ENCODE results near the gene GIPR. TPM values are rescaled to one million over a fixed set of nuclear protein-coding genes. Genes with fewer than 3 reads are reported as not detected.
A peak's percentile ranks its signal among the peaks of the same experiment; 100 is the strongest.

The GIPR gene
- total RNA-seq, 4 donors from 2014 or later, result 0.98 to 2.4 TPM; not detected in 2

- Histone ChIP-seq H3K4me3 (no peak overlapping the region), H3K27ac (no peak overlapping the region), H3K9me3 (no peaks in the 10 kb centered on the region), H3K4me1 (no peaks in the 10 kb centered on the region), H3K36me3 (no peaks in the 10 kb centered on the region), H3K27me3 (peaks cover 0 to 65% of the 10 kb centered on the region in 2 donors)
- TF ChIP-seq POLR2A (IDR thresholded peaks at IDR 0.05) (no peak), EP300 (IDR thresholded peaks at IDR 0.05) (no peak), CTCF (IDR thresholded peaks at IDR 0.05) (no peak)
- WGBS, 2 donors, result 27 to 38% methylated on average over 8 of the region's 8 CpGs
- no peak for DNase-seq (ENCODE audit: low spot score in 2 of 2)
Measured at GRCh38 chr19:45660636-45661035, 7.4 kb upstream of the GIPR start.

- TF ChIP-seq EP300 (IDR thresholded peaks at IDR 0.05) (no peak), CTCF (IDR thresholded peaks at IDR 0.05) (no peak), POLR2A (IDR thresholded peaks at IDR 0.05) (no peak)
- Histone ChIP-seq H3K4me3 (no peak overlapping the region), H3K4me1 (peaks cover 0 to 13% (median 8%) of the 10 kb centered on the region in 4 donors), H3K36me3 (no peaks in the 10 kb centered on the region), H3K9me3 (no peaks in the 10 kb centered on the region), H3K27ac (no peak overlapping the region), H3K27me3 (peaks cover 0 to 86% of the 10 kb centered on the region in 2 donors)
- DNase-seq (ENCODE audit: low spot score in 2 of 2), result no peak
- 94 to 100% methylated on average over 1 of the region's 1 CpG for WGBS, 2 donors
Measured at GRCh38 chr19:45663800-45664199, 4.2 kb upstream of the GIPR start.

- H3K27me3 ChIP-seq, result peaks cover under 1 to 87% of the 10 kb centered on the region in 2 donors
Measured at GRCh38 chr19:45664575-45664974, 3.4 kb upstream of the GIPR start.

GRCh38 chr19:45668342-45668871 is 386 bp downstream of the GIPR start:
- no peak for TF ChIP-seq CTCF (IDR thresholded peaks at IDR 0.05)
- TF ChIP-seq EP300 (IDR thresholded peaks at IDR 0.05), result no peak
- TF ChIP-seq POLR2A (IDR thresholded peaks at IDR 0.05), result no peak
- peaks cover 0 to 35% (median 16%) of the 10 kb centered on the region in 4 donors for H3K4me1 ChIP-seq
- H3K27ac ChIP-seq, result no peak overlapping the region
- 2 to 3% methylated on average over 19 of the region's 19 CpGs for WGBS, 2 donors
- no peak for DNase-seq (ENCODE audit: low spot score in 2 of 2)
- H3K4me3 ChIP-seq, result peak overlapping the region in 2 of 4 donors; percentile 20 to 24
- H3K36me3 ChIP-seq, result no peaks in the 10 kb centered on the region
- peaks cover 8 to 98% of the 10 kb centered on the region in 2 donors for H3K27me3 ChIP-seq
- H3K9me3 ChIP-seq, result no peaks in the 10 kb centered on the region

More at GRCh38 chr19:45664575-45664974, 3.4 kb upstream of the GIPR start:
- WGBS, 2 donors, result 74% methylated on average over 7 of the region's 7 CpGs
- Histone ChIP-seq H3K9me3 (no peaks in the 10 kb centered on the region), H3K36me3 (no peaks in the 10 kb centered on the region), H3K27ac (no peak overlapping the region), H3K4me1 (peaks cover 0 to 20% (median 15%) of the 10 kb centered on the region in 4 donors), H3K4me3 (no peak overlapping the region)
- TF ChIP-seq POLR2A (IDR thresholded peaks at IDR 0.05), result no peak
- no peak for TF ChIP-seq CTCF (IDR thresholded peaks at IDR 0.05)
- TF ChIP-seq EP300 (IDR thresholded peaks at IDR 0.05), result no peak
- DNase-seq (ENCODE audit: low spot score in 2 of 2), result no peak

GRCh38 chr19:45670670-45671453 is 2.8 kb downstream of the GIPR start:
- TF ChIP-seq EP300 (IDR thresholded peaks at IDR 0.05) (no peak), CTCF (IDR thresholded peaks at IDR 0.05) (no peak), POLR2A (IDR thresholded peaks at IDR 0.05) (no peak)
- Histone ChIP-seq H3K9me3 (no peaks in the 10 kb centered on the region), H3K27me3 (peaks cover 8 to 91% of the 10 kb centered on the region in 2 donors), H3K36me3 (no peaks in the 10 kb centered on the region), H3K27ac (no peak overlapping the region), H3K4me1 (peaks cover 0 to 35% (median 16%) of the 10 kb centered on the region in 4 donors), H3K4me3 (no peak overlapping the region)
- DNase-seq (ENCODE audit: low spot score in 2 of 2), result no peak
- 12 to 16% methylated on average over 38 to 41 of the region's 42 CpGs for WGBS, 2 donors

All from tibial nerve (tissue), 4 donors.